Measurements from ENCODE around the gene SPTLC1. TPM values are rescaled to one million over a fixed set of nuclear protein-coding genes. Genes with fewer than 3 reads are reported as not detected.
A peak's percentile ranks its signal among the peaks of the same experiment; 100 is the strongest.
"Not testable (repeated sequence)": the region's sequence is repeated elsewhere in the genome, so short reads cannot be mapped to it uniquely, and the experiment has no call there.

SPTLC1 gene
- total RNA-seq, 4 donors from 2014 or later, result 124 to 132 (median 127) TPM

DNA sequence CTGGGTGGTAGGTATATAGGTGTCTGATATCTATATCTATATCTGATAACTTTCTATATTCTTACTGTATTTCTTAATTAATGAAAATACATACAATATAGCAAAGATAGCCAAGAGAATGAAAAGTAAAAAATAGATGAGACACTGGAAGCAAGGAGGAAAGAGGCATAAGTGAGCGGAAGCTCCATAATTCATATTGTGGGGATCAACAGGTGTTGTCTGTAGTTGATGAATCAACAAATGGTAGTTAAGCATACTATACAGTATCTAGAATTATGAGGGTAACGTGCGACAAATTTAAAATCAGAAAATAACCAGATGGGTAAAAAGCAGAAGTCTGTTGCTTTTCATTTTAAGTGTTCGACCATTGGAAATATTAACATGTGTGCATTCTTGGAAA lies 7.1 kb downstream of the SPTLC1 start:
- intact Hi-C loops (cut with DNase I), result no loop called here
- no peaks in the 10 kb centered on the region for H3K27me3 ChIP-seq
- 95% methylated on average over 4 of the region's 4 CpGs for whole genome bisulfite sequencing, 2 donors
- H3K27ac ChIP-seq, result no peak overlapping the region
- no peak for TF ChIP-seq CTCF (IDR thresholded peaks at IDR 0.05)
- no peak for DNase-seq
- no peaks in the 10 kb centered on the region for H3K4me1 ChIP-seq
- peaks cover 0 to 19% of the 10 kb centered on the region in 2 donors for H3K36me3 ChIP-seq
- no peaks in the 10 kb centered on the region for H3K9me3 ChIP-seq
- H3K4me3 ChIP-seq (replicated peaks in 1 of 3), result no peak overlapping the region

GRCh38 chr9:92105446-92106225 lies 9.6 kb downstream of the SPTLC1 start:
- H3K9me3 ChIP-seq; intact Hi-C loops (cut with DNase I); DNase-seq; H3K27me3 ChIP-seq; H3K4me3 ChIP-seq (replicated peaks in 1 of 3); H3K4me1 ChIP-seq; H3K27ac ChIP-seq: not testable (repeated sequence)
- 96 to 99% methylated on average over 15 to 32 of the region's 36 CpGs for WGBS, 2 donors
- peaks cover 0 to 19% of the 10 kb centered on the region in 2 donors for H3K36me3 ChIP-seq

DNA sequence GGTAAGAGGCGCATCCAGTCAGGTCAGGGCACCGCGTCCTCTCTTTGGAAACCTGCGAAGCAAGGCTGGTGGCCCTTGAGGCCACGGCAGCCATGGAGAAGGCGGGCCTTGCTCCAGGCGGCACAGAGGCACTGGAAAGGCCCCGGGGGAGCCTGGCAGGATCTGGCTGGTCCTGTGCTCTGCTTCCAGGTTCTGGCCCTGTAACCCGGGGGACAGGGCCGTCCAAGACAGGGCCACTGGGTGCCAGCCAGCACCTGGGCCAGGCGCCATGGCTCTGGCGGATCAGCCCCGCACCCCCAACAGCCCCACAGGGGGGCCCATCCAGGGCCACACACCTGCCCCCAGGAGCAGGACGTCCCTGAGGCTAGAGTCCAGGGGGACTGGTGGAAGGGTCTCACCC lies 11.6 kb downstream of the SPTLC1 start:
- H3K27ac ChIP-seq; H3K27me3 ChIP-seq; intact Hi-C loops (cut with DNase I); H3K9me3 ChIP-seq; H3K4me3 ChIP-seq (replicated peaks in 1 of 3); H3K4me1 ChIP-seq; DNase-seq: not testable (repeated sequence)
- whole genome bisulfite sequencing, 2 donors, result 90 to 99% methylated on average over 5 to 12 of the region's 14 CpGs
- H3K36me3 ChIP-seq, result peaks cover 0 to 19% of the 10 kb centered on the region in 2 donors

GRCh38 chr9:92100237-92100911 lies 14.8 kb downstream of the SPTLC1 start:
- no peaks in the 10 kb centered on the region for H3K4me1 ChIP-seq
- DNase-seq, result no peak
- H3K27ac ChIP-seq, result no peak overlapping the region
- intact Hi-C loops (cut with DNase I), result no loop called here
- 94 to 100% methylated on average over 4 to 5 of the region's 5 CpGs for WGBS, 2 donors
- peaks cover 0 to 12% of the 10 kb centered on the region in 2 donors for H3K36me3 ChIP-seq
- H3K9me3 ChIP-seq, result no peaks in the 10 kb centered on the region
- H3K27me3 ChIP-seq, result no peaks in the 10 kb centered on the region
- TF ChIP-seq POLR2A (IDR thresholded peaks at IDR 0.05), result no peak
- TF ChIP-seq CTCF (IDR thresholded peaks at IDR 0.05), result no peak
- H3K4me3 ChIP-seq (replicated peaks in 1 of 3), result no peak overlapping the region

DNA sequence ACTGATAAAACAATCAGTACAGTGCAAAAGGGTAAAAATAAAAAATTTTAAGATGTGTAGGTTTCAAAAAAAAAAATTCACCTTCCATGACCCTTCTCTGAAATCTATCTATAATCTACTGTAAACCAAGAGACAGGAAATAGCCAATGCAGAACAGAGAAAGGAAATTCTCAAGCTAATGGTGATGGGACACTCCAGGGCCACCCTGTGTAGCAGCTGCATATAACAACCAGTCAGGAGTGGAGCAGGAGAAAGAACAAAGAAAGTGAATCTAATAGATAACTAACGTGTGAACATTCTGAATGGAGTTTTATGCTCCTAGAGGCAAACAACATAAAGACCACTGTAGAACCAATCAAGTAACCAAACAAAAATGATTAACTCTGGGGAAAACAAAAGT lies 16.6 kb downstream of the SPTLC1 start:
- Histone ChIP-seq H3K27me3 (no peaks in the 10 kb centered on the region), H3K36me3 (peaks cover 0 to 4% of the 10 kb centered on the region in 2 donors), H3K9me3 (no peaks in the 10 kb centered on the region), H3K27ac (no peak overlapping the region), H3K4me1 (no peaks in the 10 kb centered on the region), H3K4me3 (replicated peaks in 1 of 3) (no peak overlapping the region)
- DNase-seq, result no peak
- TF ChIP-seq CTCF (IDR thresholded peaks at IDR 0.05), result no peak
- WGBS, 2 donors, result 75 to 84% methylated on average over 1 of the region's 1 CpG
- intact Hi-C loops (cut with DNase I), result no loop called here

DNA sequence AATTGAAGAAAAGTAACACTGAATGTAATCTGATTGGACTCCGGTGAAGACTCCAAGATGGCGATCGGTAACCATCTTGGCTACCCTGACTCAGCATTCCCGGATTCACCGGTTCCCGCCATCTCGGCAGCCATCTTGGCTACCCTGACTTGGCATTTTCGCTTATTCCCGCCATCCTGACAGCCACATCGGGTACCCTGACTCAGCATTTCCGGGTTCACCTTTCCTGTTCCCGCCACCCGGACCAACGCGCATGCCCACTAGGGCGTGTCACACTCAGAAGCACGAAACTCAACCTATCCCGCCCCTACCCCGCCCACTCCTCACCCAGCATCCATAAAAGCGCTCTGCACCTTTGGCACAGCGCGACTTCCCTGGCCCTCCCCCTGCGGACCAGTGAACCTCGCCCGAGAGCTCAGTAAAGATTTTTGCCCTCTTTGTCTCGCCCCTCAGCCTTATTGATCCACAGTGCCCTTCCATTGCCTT lies 17.2 kb downstream of the SPTLC1 start:
- Histone ChIP-seq H3K27me3 (no peaks in the 10 kb centered on the region), H3K36me3 (no peaks in the 10 kb centered on the region), H3K4me3 (replicated peaks in 1 of 3) (peak overlapping the region in 1 of 3 donors; percentile 18), H3K4me1 (no peaks in the 10 kb centered on the region), H3K9me3 (no peaks in the 10 kb centered on the region), H3K27ac (peak overlapping the region in 2 of 3 donors; percentile 22 to 29)
- 37 to 70% methylated on average over 26 of the region's 26 CpGs for WGBS, 2 donors
- TF ChIP-seq POLR2A (IDR thresholded peaks at IDR 0.05) (peak in 1 of 2 donors; percentile 37), CTCF (IDR thresholded peaks at IDR 0.05) (no peak)
- peak; percentile 82 to 94 for DNase-seq
- intact Hi-C loops (cut with DNase I), result no loop called here
